ENCODE measurements around the gene KLHL17.
"Not testable (repeated sequence)": the region's sequence is repeated elsewhere in the genome, so short reads cannot be mapped to it uniquely, and the experiment has no call there.

The KLHL17 gene

DNA sequence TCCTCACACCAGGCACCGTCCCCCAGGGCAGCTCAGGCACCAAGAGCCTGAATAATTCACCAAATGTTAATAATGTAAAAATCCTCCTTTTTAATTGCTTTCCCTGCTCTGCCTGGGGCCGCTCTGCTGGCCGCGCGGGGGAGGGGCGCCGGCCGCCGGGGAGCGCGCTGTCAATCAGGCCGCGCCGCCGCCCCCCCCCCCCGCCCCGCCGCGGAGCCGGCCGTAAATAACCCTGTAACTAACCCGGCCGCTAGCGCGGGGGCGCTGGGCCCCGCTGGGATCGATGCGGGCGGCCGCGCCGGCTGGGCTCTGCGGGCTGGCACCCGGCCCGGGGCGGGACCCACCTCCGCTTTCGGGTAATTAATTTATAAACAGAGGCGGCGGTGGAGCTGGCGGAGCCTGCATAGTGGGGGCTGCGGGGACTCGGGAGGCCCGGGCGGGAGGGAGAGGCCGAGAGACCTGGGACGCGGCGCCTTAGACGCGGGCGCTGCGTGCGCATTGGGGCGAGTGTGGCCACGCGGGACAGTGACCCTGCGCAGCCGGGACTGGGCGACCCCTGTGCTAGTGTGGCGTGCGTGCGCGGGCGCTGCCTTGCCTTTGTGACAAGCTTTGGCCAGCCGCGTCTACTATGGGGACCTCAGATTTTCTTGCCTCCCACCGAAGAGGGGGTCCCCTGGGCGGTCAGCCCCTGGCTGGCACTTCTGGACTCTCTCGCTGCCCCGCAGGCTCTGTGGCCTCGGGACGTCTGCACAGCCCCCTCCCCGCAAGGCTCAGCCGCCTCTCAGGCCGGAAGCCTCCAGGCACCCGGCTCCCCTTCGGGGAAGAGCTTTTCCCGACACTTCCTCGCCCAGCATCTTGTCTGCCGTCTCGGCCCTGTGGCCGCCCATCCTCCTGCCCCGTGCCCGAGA, 20.0 kb upstream of the KLHL17 start:
- Histone ChIP-seq H3K4me1 (ENCODE audit: insufficient read depth, low read length) (peaks cover 19% of the 10 kb centered on the region), H3K9me3 (ENCODE audit: insufficient read depth, low read depth, low read length) (no peaks in the 10 kb centered on the region), H3K36me3 (ENCODE audit: insufficient read depth, low read length) (peaks cover 13% of the 10 kb centered on the region), H3K27me3 (ENCODE audit: insufficient read depth, low read length) (peaks cover 84% of the 10 kb centered on the region), H3K27ac (ENCODE audit: low read depth, low read length) (no peak overlapping the region), H3K4me3 (ENCODE audit: low read length) (peak overlapping the region; percentile 39), H3K9ac (ENCODE audit: low read depth, low read length) (no peak overlapping the region)
- 1% methylated on average over 68 of the region's 86 CpGs for WGBS

DNA sequence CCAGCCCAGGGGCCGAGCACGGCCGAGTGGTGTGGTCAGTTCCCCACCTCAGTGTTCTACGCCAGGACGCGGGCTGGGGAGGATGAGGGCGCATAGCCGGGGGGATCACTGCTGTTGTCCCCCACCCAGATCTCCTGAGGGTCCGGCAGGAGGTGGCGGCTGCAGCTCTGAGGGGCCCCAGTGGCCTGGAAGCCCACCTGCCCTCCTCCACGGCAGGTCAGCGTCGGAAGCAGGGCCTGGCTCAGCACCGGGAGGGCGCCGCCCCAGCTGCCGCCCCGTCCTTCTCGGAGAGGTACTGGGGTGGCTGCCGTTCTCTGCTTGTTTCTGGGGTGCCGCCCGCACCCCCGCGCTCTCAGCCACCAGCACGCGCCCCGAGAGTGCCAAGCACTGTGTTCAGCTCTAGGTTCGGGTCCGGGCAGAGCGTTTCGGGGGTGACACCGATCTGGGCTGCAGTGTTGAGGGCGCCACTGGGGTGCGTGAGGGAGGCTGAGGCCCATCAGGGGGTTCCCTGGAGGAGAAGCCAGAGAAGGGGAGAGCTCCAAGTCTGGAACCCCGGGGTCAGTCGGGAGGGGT, 19.3 kb upstream of the KLHL17 start:
- H3K9ac ChIP-seq (ENCODE audit: low read depth, low read length) = no peak overlapping the region
- no peak overlapping the region for H3K27ac ChIP-seq (ENCODE audit: low read depth, low read length)
- 6% methylated on average over 36 of the region's 36 CpGs for WGBS
- H3K4me3 ChIP-seq (ENCODE audit: low read length) = peak overlapping the region; percentile 39
- H3K9me3 ChIP-seq (ENCODE audit: insufficient read depth, low read depth, low read length) = no peaks in the 10 kb centered on the region
- peaks cover 21% of the 10 kb centered on the region for H3K36me3 ChIP-seq (ENCODE audit: insufficient read depth, low read length)
- peaks cover 16% of the 10 kb centered on the region for H3K4me1 ChIP-seq (ENCODE audit: insufficient read depth, low read length)
- peaks cover 77% of the 10 kb centered on the region for H3K27me3 ChIP-seq (ENCODE audit: insufficient read depth, low read length)

DNA sequence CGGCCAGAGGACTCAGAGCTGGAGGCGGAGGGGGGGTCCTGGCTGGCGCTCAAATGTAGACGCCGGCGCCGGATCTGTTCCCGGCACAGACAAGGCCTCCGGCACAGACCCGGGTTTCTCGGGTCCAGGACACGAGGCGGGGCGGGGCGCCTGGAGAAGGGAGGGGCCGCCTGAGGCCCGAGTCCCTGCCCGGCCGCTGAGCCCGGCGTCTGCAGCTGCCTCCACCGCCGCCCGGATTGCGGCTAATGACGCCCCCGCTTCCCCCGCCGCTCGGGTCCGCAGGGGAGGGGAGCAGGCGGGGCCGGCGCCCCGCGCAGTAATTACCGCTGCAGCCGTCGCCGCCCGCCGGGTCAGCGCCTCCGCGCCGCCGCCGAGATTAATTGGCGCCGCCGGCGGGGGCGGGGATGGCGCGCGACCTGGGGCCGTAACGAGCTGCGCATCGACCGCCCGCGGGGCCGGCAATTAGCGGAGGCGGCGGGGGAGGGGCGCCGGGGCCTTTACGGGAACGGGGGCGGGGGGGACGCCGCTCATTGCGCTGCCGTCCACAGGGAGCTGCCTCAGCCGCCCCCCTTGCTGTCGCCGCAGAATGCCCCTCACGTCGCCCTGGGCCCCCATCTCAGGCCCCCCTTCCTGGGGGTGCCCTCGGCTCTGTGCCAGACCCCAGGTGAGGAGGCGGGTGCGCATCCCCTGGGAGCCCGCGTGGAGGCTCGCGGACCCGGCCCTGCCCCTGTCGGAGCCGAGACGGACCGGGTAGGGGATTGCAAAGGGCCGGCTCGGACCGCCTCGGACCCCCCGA, 18.6 kb upstream of the KLHL17 start:
- Histone ChIP-seq H3K9me3 (ENCODE audit: insufficient read depth, low read depth, low read length) (no peaks in the 10 kb centered on the region), H3K36me3 (ENCODE audit: insufficient read depth, low read length) (peaks cover 26% of the 10 kb centered on the region), H3K4me1 (ENCODE audit: insufficient read depth, low read length) (peaks cover 16% of the 10 kb centered on the region), H3K9ac (ENCODE audit: low read depth, low read length) (no peak overlapping the region), H3K27me3 (ENCODE audit: insufficient read depth, low read length) (peaks cover 70% of the 10 kb centered on the region), H3K4me3 (ENCODE audit: low read length) (peak overlapping the region; percentile 43), H3K27ac (ENCODE audit: low read depth, low read length) (no peak overlapping the region)
- under 1% methylated on average over 98 of the region's 98 CpGs for WGBS

DNA sequence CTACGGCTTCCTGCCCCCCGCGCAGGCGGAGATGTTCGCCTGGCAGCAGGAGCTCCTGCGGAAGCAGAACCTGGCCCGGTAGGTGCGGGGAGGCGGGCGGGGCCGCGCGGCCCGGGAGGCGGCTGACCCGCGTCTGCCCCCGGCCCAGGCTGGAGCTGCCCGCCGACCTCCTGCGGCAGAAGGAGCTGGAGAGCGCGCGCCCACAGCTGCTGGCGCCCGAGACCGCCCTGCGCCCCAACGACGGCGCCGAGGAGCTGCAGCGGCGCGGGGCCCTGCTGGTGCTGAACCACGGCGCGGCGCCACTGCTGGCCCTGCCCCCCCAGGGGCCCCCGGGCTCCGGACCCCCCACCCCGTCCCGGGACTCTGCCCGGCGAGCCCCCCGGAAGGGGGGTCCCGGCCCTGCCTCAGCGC, 18.0 kb upstream of the KLHL17 start:
- H3K4me1 ChIP-seq (ENCODE audit: insufficient read depth, low read length) = peaks cover 16% of the 10 kb centered on the region
- H3K27ac ChIP-seq (ENCODE audit: low read depth, low read length) = no peak overlapping the region
- H3K27me3 ChIP-seq (ENCODE audit: insufficient read depth, low read length) = peaks cover 64% of the 10 kb centered on the region
- peaks cover 32% of the 10 kb centered on the region for H3K36me3 ChIP-seq (ENCODE audit: insufficient read depth, low read length)
- under 1% methylated on average over 48 of the region's 48 CpGs for WGBS
- H3K9ac ChIP-seq (ENCODE audit: low read depth, low read length) = no peak overlapping the region
- peak overlapping the region; percentile 43 for H3K4me3 ChIP-seq (ENCODE audit: low read length)
- H3K9me3 ChIP-seq (ENCODE audit: insufficient read depth, low read depth, low read length) = no peaks in the 10 kb centered on the region

DNA sequence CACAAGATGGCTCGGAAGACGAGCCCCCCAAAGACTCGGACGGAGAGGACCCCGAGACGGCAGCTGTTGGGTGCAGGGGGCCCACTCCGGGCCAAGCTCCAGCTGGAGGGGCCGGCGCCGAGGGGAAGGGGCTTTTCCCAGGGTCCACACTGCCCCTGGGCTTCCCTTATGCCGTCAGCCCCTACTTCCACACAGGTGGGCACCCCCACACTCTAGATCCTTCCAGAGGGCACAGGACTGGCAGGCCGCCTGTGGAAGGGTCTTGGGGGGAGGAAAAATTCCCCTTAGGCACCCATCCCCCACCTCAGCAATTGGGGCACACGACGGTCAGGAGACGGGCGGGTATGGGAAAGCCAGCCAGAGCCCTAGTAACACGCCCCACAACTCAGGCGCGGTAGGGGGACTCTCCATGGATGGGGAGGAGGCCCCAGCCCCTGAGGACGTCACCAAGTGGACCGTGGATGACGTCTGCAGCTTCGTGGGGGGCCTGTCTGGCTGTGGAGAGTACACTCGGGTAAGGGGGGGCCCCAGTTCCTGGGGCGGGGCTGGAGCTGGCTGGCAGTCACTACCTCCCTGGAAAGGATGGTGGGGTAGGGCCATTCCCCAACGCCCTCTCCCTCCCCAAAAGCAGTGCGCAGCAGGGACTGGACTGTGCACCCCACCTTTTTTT, 17.4 kb upstream of the KLHL17 start:
- Histone ChIP-seq H3K36me3 (ENCODE audit: insufficient read depth, low read length) (peaks cover 37% of the 10 kb centered on the region), H3K9ac (ENCODE audit: low read depth, low read length) (no peak overlapping the region), H3K9me3 (ENCODE audit: insufficient read depth, low read depth, low read length) (no peaks in the 10 kb centered on the region), H3K27me3 (ENCODE audit: insufficient read depth, low read length) (peaks cover 58% of the 10 kb centered on the region), H3K27ac (ENCODE audit: low read depth, low read length) (no peak overlapping the region), H3K4me3 (ENCODE audit: low read length) (peak overlapping the region; percentile 43; the same call in 1 of the 2 replicates), H3K4me1 (ENCODE audit: insufficient read depth, low read length) (peaks cover 16% of the 10 kb centered on the region)
- 31% methylated on average over 26 of the region's 27 CpGs for WGBS

DNA sequence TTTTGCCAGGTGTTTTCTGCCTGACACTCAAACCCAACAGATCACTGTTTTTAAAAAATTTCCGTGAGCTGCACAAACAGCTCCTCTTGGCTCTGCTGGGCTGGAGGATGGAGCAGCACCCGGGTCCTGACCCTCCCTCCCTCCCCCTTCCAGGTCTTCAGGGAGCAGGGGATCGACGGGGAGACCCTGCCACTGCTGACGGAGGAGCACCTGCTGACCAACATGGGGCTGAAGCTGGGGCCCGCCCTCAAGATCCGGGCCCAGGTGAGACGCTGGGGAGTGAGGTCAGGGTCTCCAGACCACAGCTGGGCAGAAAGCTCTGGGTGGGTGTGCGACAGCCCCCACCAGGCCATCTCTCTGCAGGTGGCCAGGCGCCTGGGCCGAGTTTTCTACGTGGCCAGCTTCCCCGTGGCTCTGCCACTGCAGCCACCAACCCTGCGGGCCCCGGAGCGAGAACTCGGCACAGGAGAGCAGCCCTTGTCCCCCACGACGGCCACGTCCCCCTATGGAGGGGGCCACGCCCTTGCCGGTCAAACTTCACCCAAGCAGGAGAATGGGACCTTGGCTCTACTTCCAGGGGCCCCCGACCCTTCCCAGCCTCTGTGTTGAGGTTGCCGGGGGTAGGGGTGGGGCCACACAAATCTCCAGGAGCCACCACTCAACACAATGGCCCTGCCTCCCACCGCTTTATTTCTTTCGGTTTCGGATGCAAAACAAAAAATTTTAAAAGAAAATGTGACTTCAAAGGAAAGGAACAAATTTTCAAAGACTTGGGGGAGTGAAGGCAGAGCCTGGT, 16.6 kb upstream of the KLHL17 start:
- WGBS = 83% methylated on average over 27 of the region's 27 CpGs
- no peak overlapping the region for H3K4me3 ChIP-seq (ENCODE audit: low read length)
- H3K4me1 ChIP-seq (ENCODE audit: insufficient read depth, low read length) = peaks cover 16% of the 10 kb centered on the region
- peaks cover 51% of the 10 kb centered on the region for H3K27me3 ChIP-seq (ENCODE audit: insufficient read depth, low read length)
- peaks cover 42% of the 10 kb centered on the region for H3K36me3 ChIP-seq (ENCODE audit: insufficient read depth, low read length)
- no peak overlapping the region for H3K9ac ChIP-seq (ENCODE audit: low read depth, low read length)
- H3K27ac ChIP-seq (ENCODE audit: low read depth, low read length) = no peak overlapping the region
- H3K9me3 ChIP-seq (ENCODE audit: insufficient read depth, low read depth, low read length) = no peaks in the 10 kb centered on the region

DNA sequence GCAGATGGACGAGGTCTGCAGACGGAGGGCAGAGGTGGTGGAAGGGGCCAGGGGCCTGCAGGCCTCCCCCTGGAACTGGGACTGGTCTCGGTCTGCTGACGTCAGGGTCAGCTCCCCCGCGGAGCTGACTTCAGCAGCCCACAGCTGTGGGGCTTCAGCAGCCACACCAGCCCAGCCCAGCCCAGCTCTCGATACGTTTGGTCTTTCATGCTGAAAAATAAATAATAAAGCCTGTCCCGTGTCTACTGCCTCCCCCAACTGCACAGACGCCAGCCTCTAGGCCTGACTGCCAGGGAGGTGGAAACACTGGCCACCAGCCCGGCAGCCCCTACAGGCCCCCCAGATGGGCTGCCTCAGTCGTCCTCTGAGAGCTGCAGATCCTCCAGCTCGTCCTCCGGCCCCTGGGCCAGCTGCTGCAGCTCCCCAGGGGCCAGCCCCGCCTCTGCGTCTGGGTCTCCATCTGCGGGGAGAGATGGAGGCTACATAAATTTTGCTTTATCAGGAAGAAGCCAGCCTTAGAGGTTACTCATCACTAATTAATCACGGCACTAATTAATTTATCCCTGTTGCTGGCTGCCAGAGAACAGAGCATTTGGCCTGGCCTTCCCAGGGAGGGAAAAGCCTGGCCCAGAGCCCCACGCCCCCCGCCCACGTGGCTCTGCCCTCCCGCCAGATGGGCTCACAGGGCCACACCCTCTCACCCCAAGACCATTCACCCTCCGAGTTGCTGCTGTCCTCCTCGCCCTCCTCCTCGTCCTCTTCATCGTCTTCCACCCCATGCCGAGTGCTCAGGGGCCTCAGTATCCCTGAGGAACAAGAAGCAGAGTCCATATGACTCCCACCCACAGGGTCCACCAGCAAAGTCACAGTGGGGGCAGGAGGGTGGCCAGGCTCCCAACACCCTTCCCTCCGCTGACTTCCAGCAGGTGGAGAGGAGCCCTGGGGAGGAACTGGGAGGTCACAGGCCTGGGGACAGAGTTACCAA, 15.8 kb upstream of the KLHL17 start:
- Histone ChIP-seq H3K9ac (ENCODE audit: low read depth, low read length) (no peak overlapping the region), H3K36me3 (ENCODE audit: insufficient read depth, low read length) (peaks cover 51% of the 10 kb centered on the region), H3K9me3 (ENCODE audit: insufficient read depth, low read depth, low read length) (no peaks in the 10 kb centered on the region), H3K27me3 (ENCODE audit: insufficient read depth, low read length) (peaks cover 42% of the 10 kb centered on the region), H3K4me1 (ENCODE audit: insufficient read depth, low read length) (peaks cover 11% of the 10 kb centered on the region), H3K27ac (ENCODE audit: low read depth, low read length) (no peak overlapping the region), H3K4me3 (ENCODE audit: low read length) (no peak overlapping the region)
- 73% methylated on average over 28 of the region's 28 CpGs for WGBS

DNA sequence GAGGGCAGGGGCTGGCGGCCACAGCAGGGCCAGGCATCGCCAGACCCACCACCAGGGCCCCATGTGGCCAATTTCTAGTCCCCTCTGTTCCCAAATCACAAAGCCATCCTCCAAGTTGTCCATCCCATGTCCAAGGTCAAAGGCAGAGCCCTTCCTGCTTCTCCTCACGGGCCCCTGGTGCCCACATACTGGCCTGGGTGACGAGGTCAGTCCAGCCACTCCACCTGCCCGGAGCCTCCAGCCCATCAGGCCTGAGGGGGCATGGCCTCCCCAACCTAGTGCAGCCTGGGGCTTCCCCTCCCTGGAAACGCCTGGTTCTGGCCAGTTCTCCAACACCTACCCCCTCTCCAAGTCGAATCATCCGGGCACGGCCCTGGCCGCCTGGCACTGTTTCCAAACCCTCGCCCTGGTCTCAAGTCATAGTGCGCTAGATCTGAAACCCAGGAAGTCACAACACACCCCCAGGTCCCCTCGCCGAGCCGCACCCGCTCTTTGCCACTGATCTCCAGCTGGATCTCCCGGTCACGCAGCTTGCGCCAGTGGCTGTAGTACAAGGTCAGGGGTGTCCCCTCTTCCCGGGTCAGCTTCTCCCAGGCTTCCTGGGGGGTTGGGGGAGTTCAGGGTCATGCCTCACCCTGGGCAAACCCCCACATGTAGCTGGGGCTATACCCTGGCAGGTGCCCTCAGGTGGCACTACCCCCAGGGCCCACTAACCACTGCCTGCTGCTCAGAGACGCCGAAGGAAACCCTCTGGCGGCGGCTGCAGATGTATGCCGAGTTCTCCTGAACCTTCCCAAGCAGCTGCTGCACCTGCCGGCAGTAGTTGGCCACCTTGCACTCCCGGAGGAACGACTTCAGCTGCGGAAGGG, 14.5 kb upstream of the KLHL17 start:
- 96% methylated on average over 29 of the region's 29 CpGs for WGBS
- no peak overlapping the region for H3K27ac ChIP-seq (ENCODE audit: low read depth, low read length)
- no peaks in the 10 kb centered on the region for H3K9me3 ChIP-seq (ENCODE audit: insufficient read depth, low read depth, low read length)
- H3K36me3 ChIP-seq (ENCODE audit: insufficient read depth, low read length) = peaks cover 64% of the 10 kb centered on the region
- peaks cover 30% of the 10 kb centered on the region for H3K27me3 ChIP-seq (ENCODE audit: insufficient read depth, low read length)
- H3K9ac ChIP-seq (ENCODE audit: low read depth, low read length) = no peak overlapping the region
- peaks cover 8% of the 10 kb centered on the region; the same call in 1 of the 2 replicates for H3K4me1 ChIP-seq (ENCODE audit: insufficient read depth, low read length)
- H3K4me3 ChIP-seq (ENCODE audit: low read length) = no peak overlapping the region

DNA sequence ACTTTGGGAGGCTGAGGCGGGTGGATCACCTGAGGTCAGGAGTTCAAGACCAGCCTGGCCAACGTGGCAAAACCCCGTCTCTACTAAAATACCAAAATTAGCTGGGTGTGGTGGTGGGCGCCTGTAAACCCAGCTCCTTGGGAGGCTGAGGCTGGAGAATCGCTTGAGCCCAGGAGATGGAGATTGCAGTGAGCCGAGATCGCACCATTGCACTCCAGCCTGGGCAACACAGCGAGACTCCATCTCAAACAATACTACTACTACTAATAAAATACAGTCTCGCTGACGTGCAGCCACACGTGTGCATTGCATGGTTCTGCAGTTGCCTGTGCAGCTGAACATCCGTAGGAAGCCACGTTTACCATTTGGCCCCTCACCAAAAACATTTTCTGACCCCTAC, 13.6 kb upstream of the KLHL17 start:
- WGBS = 92% methylated on average over 13 of the region's 13 CpGs
- H3K27ac ChIP-seq (ENCODE audit: low read depth, low read length); H3K9me3 ChIP-seq (ENCODE audit: insufficient read depth, low read depth, low read length); H3K4me1 ChIP-seq (ENCODE audit: insufficient read depth, low read length); H3K9ac ChIP-seq (ENCODE audit: low read depth, low read length); H3K4me3 ChIP-seq (ENCODE audit: low read length): not testable (repeated sequence)
- Histone ChIP-seq H3K36me3 (ENCODE audit: insufficient read depth, low read length) (peaks cover 69% of the 10 kb centered on the region), H3K27me3 (ENCODE audit: insufficient read depth, low read length) (peaks cover 21% of the 10 kb centered on the region)
